GM12878 (cell line): Measurements from ENCODE around the gene DLG4. TPM values are rescaled to one million over a fixed set of nuclear protein-coding genes. Genes with fewer than 3 reads are reported as not detected.

Experiments
- ATAC-seq: fragments of 200-7000 bp; cut with Tn5 transposase; 3 replicates; pipeline ENCODE4 v1.9.1; 2020; ENCODE audit warnings: mild to moderate bottlenecking, moderate library complexity
- BruUV-seq: library from RNA; stranded (reverse); fragments of 400-500 nt; replicated peaks from 2 replicates; lab custom pipeline; 2021; lab: Mats Ljungman, UMichigan
- CTCF ChIA-PET: fragments of 300-600 bp; sonication (Branson Sonifier 250); formaldehyde crosslinking; extraction: SDS; loops from one replicate; lab custom pipeline; 2021; ENCODE audit warnings: inconsistent platforms; lab: Yijun Ruan, JAX
- POLR2A ChIA-PET: fragments of 350-600 bp; formaldehyde crosslinking; extraction: SDS; loops from one replicate; lab custom pipeline; 2021; ENCODE audit warnings: inconsistent platforms; lab: Charles Lee
- RAD21 ChIA-PET: fragments of 300-600 bp; sonication (Branson Sonifier 250); formaldehyde crosslinking; loops from one replicate; lab custom pipeline; 2023; ENCODE audit warnings: antibody characterized with exemption; ENCODE audit not compliant: unreplicated experiment; lab: Charles Lee
- SMC1A ChIA-PET: fragments of 300-600 bp; sonication (Branson Sonifier 250); formaldehyde crosslinking; loops from one replicate; lab custom pipeline; 2023; ENCODE audit not compliant: unreplicated experiment, uncharacterized antibody; lab: Charles Lee
- DNase-seq: peaks from one replicate; pipeline ENCODE4 v3.0.0-alpha.2; 2011; ENCODE audit warnings: low read depth, low spot score
- FAIRE-seq: peaks from 3 replicates; lab custom pipeline; 2011; peaks lifted over from hg19 to GRCh38; lab: Jason Lieb, UNC
- H2AFZ ChIP-seq: 2 replicates; pipeline ENCODE4 v1.6.0; 2011; ENCODE audit warnings: low read depth, low read length, control low read depth; ENCODE audit not compliant: control insufficient read depth
- H3K27ac ChIP-seq: 2 replicates; pipeline ENCODE4 v1.5.1; 2011; ENCODE audit warnings: control low read depth; ENCODE audit not compliant: control insufficient read depth, insufficient read depth
- H3K27me3 ChIP-seq, 2 experiments: replicated peaks in 1 of 2; 2 replicates each; pipeline versions ENCODE4 v1.6.0 to v1.6.1; 2011; ENCODE audit warnings: low read length in 1 of 2; ENCODE audit not compliant: control insufficient read depth in 2 of 2, insufficient read depth in 2 of 2
- H3K36me3 ChIP-seq, 2 experiments: 2 replicates each; pipeline ENCODE4 v1.5.1; 2011; ENCODE audit warnings: low read length in 1 of 2; ENCODE audit not compliant: control insufficient read depth in 2 of 2, insufficient read depth in 2 of 2
- H3K4me1 ChIP-seq: 2 replicates; pipeline ENCODE4 v1.6.1; 2011; ENCODE audit warnings: mild to moderate bottlenecking, low read length, moderate library complexity, mixed read lengths; ENCODE audit not compliant: control insufficient read depth, insufficient read depth
- H3K4me2 ChIP-seq: 2 replicates; pipeline ENCODE4 v1.6.0; 2011; ENCODE audit warnings: control low read depth; ENCODE audit not compliant: control insufficient read depth, insufficient read depth
- H3K4me3 ChIP-seq: fragments of 200-600 bp; sonication (generic); 2 replicates; pipeline ENCODE4 v1.5.1; 2016
- H3K79me2 ChIP-seq: 2 replicates; pipeline ENCODE4 v1.6.0; 2011; ENCODE audit warnings: low read length; ENCODE audit not compliant: control insufficient read depth, insufficient read depth
- H3K9ac ChIP-seq: 2 replicates; pipeline ENCODE4 v1.8.0; 2011; ENCODE audit warnings: low read length, control low read depth, mixed read lengths; ENCODE audit not compliant: control insufficient read depth, insufficient read depth
- H3K9me3 ChIP-seq: replicated peaks from 3 replicates; pipeline ENCODE4 v1.5.1; 2011; ENCODE audit warnings: mild to moderate bottlenecking, low read length; ENCODE audit not compliant: control insufficient read depth, insufficient read depth
- H4K20me1 ChIP-seq: 2 replicates; pipeline ENCODE4 v1.6.0; 2011; ENCODE audit not compliant: control insufficient read depth, insufficient read depth
- BRCA1 ChIP-seq: IDR thresholded peaks from 2 replicates; pipeline ENCODE4 v1.6.1; 2011; ENCODE audit warnings: low read depth, low read length, improper control_type of control experiment
- HDAC2 ChIP-seq: fragments of 200-600 bp; sonication (generic); IDR thresholded peaks from 2 replicates; pipeline ENCODE4 v1.6.1; 2017
- MYB ChIP-seq: fragments of 150-350 bp; IDR thresholded peaks from 2 replicates; pipeline ENCODE4 v1.6.1; 2014; ENCODE audit warnings: mild to moderate bottlenecking, low read depth, low read length, borderline replicate concordance
- NFIC ChIP-seq: IDR thresholded peaks from 2 replicates; pipeline ENCODE4 v1.6.1; 2012; ENCODE audit warnings: low read depth, mild to moderate bottlenecking, inconsistent platforms, low read length, moderate library complexity
- POLR2AphosphoS2 ChIP-seq: IDR thresholded peaks from 2 replicates; pipeline ENCODE4 v1.6.1; 2011; ENCODE audit warnings: low read depth, mild to moderate bottlenecking, low read length, improper control_type of control experiment, moderate library complexity
- POU2F2 ChIP-seq: IDR thresholded peaks from 3 replicates; pipeline ENCODE4 v1.6.1; 2011; ENCODE audit warnings: low read depth, mild to moderate bottlenecking, low read length, borderline replicate concordance
- SMC3 ChIP-seq: IDR thresholded peaks from 2 replicates; pipeline ENCODE4 v1.6.1; 2011; ENCODE audit warnings: low read length, improper control_type of control experiment, borderline replicate concordance
- SREBF1 ChIP-seq: IDR thresholded peaks from 2 replicates; pipeline ENCODE4 v1.6.1; 2012; ENCODE audit warnings: mild to moderate bottlenecking, low read length
- TCF12 ChIP-seq: IDR thresholded peaks from 2 replicates; pipeline ENCODE4 v1.6.1; 2011; ENCODE audit warnings: low read depth, mild to moderate bottlenecking, low read length
- TCF3 ChIP-seq: IDR thresholded peaks from 2 replicates; pipeline ENCODE4 v1.6.1; 2012; ENCODE audit warnings: low read depth, mild to moderate bottlenecking, low read length, borderline replicate concordance; ENCODE audit not compliant: insufficient read depth
- TCF7 ChIP-seq: IDR thresholded peaks from 2 replicates; pipeline ENCODE4 v1.6.1; 2014; ENCODE audit warnings: antibody characterized with exemption, borderline replicate concordance
- YBX1 ChIP-seq: fragments of 450-650 bp; IDR thresholded peaks from 2 replicates; pipeline ENCODE4 v1.6.1; 2016; ENCODE audit warnings: antibody characterized with exemption
- ZNF207 ChIP-seq: fragments of 450-650 bp; IDR thresholded peaks from 2 replicates; pipeline ENCODE4 v1.6.1; 2014; ENCODE audit warnings: antibody characterized with exemption, mild to moderate bottlenecking, borderline replicate concordance
- WGBS: methylation state at CpG from one replicate; pipeline ENCODE4 v1.1.6; 2016; ENCODE audit warnings: low lambda C conversion rate; ENCODE audit not compliant: insufficient replicate concordance, insufficient coverage; ENCODE audit errors: missing lambda C conversion rate; 5-methylcytosine and 5-hydroxymethylcytosine counted together
- in situ Hi-C: fragments of 300-500 bp; cut with MboI; formaldehyde crosslinking; loops from 9 replicates; pipeline ENCODE4 v1.14.3; 2018; ENCODE audit warnings: mixed read lengths
- intact Hi-C: fragments of 100-400 bp; cut with micrococcal nuclease; formaldehyde crosslinking; loops from one replicate; pipeline ENCODE4 v1.14.2; 2022; ENCODE audit not compliant: unreplicated experiment
- polyA plus RNA-seq, 11 experiments: library from polyadenylated mRNA; depleted of rRNA in 4 of 11; unstranded in 6 of 11; stranded (reverse) in 5 of 11; fragments of >200 nt; fragmentation: Nextera tagmentation in 4 of 11; fragmentation: Illumina TruSeq in 1 of 11; extraction: Ambion mirVana in 4 of 11; extraction: Trizol in 1 of 11; gene quantifications; 1 replicate in 1 of 11; 2 replicates in 10 of 11; pipeline versions ENCODE4 v1.2.1 to v1.2.3, GENCODE V29; 2011 to 2016; ENCODE audit warnings: inconsistent platforms in 2 of 11, missing spikeins in 2 of 11, low read depth in 1 of 11
- total RNA-seq, 4 experiments: library from RNA; depleted of rRNA in 3 of 4; stranded (reverse); fragments of >200 nt in 3 of 4; fragmentation: Illumina TruSeq in 1 of 4; extraction: Trizol in 1 of 4; gene quantifications; 2 replicates each; pipeline versions ENCODE4 v1.2.1 to v1.2.3, GENCODE V29; 2013 to 2021
- TF ChIP-seq, protein P1 (sequence below): fragments of 450-650 bp; IDR thresholded peaks from 2 replicates; pipeline ENCODE4 v1.6.1; 2018; ENCODE audit warnings: mild to moderate bottlenecking, low read depth, moderate library complexity; ENCODE audit not compliant: partially characterized antibody
- TF ChIP-seq, protein P2 (sequence below): fragments of 450-650 bp; conservative IDR thresholded peaks from 2 replicates; pipeline ENCODE4 v1.6.1; 2017; ENCODE audit warnings: mild to moderate bottlenecking, moderate library complexity
- TF ChIP-seq, protein P3 (sequence below): fragments of 450-650 bp; formaldehyde crosslinking; IDR thresholded peaks from 2 replicates; pipeline ENCODE4 v1.4.0; 2020; ENCODE audit warnings: mild to moderate bottlenecking, moderate library complexity

Gene DLG4
- total and polyA plus RNA-seq, 10 of the 15 experiments (the other 5 are each of a cell fraction or from before 2014, with no cell fraction given), result 0.07 to 4.1 (median 1.3) TPM

DNA sequence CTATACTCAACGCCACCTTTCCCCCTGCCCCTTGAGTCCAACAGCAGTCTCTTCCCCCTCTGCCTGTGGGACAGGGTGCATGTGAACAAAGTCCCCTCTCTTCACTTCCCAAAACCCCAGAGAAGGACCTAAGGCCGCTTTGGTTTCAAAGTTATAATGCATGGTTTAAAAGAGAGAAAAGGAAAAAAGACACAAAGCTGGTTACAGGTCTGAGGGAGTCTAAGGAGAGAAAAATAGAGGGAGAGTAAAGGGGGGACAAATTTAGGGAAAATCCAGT is 23.8 kb upstream of the DLG4 start:
- intact Hi-C loops, result loop anchor here (5.0 kb wide), 1 partner anchor 64 kb away; the partner anchor contains the start of gene EIF5A
- no peak for FAIRE-seq
- TF ChIP-seq, protein P1, sequence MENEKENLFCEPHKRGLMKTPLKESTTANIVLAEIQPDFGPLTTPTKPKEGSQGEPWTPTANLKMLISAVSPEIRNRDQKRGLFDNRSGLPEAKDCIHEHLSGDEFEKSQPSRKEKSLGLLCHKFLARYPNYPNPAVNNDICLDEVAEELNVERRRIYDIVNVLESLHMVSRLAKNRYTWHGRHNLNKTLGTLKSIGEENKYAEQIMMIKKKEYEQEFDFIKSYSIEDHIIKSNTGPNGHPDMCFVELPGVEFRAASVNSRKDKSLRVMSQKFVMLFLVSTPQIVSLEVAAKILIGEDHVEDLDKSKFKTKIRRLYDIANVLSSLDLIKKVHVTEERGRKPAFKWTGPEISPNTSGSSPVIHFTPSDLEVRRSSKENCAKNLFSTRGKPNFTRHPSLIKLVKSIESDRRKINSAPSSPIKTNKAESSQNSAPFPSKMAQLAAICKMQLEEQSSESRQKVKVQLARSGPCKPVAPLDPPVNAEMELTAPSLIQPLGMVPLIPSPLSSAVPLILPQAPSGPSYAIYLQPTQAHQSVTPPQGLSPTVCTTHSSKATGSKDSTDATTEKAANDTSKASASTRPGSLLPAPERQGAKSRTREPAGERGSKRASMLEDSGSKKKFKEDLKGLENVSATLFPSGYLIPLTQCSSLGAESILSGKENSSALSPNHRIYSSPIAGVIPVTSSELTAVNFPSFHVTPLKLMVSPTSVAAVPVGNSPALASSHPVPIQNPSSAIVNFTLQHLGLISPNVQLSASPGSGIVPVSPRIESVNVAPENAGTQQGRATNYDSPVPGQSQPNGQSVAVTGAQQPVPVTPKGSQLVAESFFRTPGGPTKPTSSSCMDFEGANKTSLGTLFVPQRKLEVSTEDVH, result no peak
- TF ChIP-seq, protein P2, sequence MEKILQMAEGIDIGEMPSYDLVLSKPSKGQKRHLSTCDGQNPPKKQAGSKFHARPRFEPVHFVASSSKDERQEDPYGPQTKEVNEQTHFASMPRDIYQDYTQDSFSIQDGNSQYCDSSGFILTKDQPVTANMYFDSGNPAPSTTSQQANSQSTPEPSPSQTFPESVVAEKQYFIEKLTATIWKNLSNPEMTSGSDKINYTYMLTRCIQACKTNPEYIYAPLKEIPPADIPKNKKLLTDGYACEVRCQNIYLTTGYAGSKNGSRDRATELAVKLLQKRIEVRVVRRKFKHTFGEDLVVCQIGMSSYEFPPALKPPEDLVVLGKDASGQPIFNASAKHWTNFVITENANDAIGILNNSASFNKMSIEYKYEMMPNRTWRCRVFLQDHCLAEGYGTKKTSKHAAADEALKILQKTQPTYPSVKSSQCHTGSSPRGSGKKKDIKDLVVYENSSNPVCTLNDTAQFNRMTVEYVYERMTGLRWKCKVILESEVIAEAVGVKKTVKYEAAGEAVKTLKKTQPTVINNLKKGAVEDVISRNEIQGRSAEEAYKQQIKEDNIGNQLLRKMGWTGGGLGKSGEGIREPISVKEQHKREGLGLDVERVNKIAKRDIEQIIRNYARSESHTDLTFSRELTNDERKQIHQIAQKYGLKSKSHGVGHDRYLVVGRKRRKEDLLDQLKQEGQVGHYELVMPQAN, result no peak
- TF ChIP-seq ZNF207, result no peak
- no peak for TF ChIP-seq POU2F2
- no peak for TF ChIP-seq TCF12
- no peak for TF ChIP-seq TCF3
- TF ChIP-seq, protein P3, sequence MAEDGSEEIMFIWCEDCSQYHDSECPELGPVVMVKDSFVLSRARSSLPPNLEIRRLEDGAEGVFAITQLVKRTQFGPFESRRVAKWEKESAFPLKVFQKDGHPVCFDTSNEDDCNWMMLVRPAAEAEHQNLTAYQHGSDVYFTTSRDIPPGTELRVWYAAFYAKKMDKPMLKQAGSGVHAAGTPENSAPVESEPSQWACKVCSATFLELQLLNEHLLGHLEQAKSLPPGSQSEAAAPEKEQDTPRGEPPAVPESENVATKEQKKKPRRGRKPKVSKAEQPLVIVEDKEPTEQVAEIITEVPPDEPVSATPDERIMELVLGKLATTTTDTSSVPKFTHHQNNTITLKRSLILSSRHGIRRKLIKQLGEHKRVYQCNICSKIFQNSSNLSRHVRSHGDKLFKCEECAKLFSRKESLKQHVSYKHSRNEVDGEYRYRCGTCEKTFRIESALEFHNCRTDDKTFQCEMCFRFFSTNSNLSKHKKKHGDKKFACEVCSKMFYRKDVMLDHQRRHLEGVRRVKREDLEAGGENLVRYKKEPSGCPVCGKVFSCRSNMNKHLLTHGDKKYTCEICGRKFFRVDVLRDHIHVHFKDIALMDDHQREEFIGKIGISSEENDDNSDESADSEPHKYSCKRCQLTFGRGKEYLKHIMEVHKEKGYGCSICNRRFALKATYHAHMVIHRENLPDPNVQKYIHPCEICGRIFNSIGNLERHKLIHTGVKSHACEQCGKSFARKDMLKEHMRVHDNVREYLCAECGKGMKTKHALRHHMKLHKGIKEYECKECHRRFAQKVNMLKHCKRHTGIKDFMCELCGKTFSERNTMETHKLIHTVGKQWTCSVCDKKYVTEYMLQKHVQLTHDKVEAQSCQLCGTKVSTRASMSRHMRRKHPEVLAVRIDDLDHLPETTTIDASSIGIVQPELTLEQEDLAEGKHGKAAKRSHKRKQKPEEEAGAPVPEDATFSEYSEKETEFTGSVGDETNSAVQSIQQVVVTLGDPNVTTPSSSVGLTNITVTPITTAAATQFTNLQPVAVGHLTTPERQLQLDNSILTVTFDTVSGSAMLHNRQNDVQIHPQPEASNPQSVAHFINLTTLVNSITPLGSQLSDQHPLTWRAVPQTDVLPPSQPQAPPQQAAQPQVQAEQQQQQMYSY (CRISPR knock-in tag), result no peak
- TF ChIP-seq NFIC, result no peak
- no peak for TF ChIP-seq SMC3
- TF ChIP-seq BRCA1, result no peak
- no peak for TF ChIP-seq TCF7
- TF ChIP-seq SREBF1, result no peak
- TF ChIP-seq HDAC2, result no peak
- no peak for TF ChIP-seq MYB
- no peak for TF ChIP-seq YBX1
- TF ChIP-seq POLR2AphosphoS2, result no peak

More for the DNA sequence above, 23.8 kb upstream of the DLG4 start:
- Histone ChIP-seq H3K9me3 (no peaks in the 10 kb centered on the region), H3K4me3 (peak overlapping the region; percentile 83; the same call in 1 of the 2 replicates), H2AFZ (no peak overlapping the region; the same call in 1 of the 2 replicates), H3K36me3 (peaks cover 10 to 19% of the 10 kb centered on the region in 2 experiments; a peak in 3 of 4 replicates), H3K79me2 (peaks cover 43% of the 10 kb centered on the region), H3K4me2 (peak overlapping the region; percentile 88), H3K27me3 (no peaks in the 10 kb centered on the region), H4K20me1 (no peaks in the 10 kb centered on the region), H3K4me1 (peaks cover 16% of the 10 kb centered on the region), H3K9ac (peak overlapping the region; percentile 32; the same call in 1 of the 2 replicates), H3K27ac (no peak overlapping the region)
- CTCF ChIA-PET, result interaction anchor here (6.0 kb wide), 1 partner anchor 23 kb away, joined by 70 read pairs; the partner anchor contains the start of genes ACADVL and DLG4
- in situ Hi-C loops, result no loop called here
- RAD21 ChIA-PET, result interaction anchor here (1.3 to 6.3 kb wide), 2 partner anchors 23 to 29 kb away, joined by 3 to 51 read pairs; partner anchors contain the start of genes ACADVL and DLG4
- WGBS, result 75% methylated on average over 2 of the region's 2 CpGs
- POLR2A ChIA-PET, result interaction anchor here (3.9 kb wide), 1 partner anchor 23 kb away, joined by 43 read pairs; the partner anchor contains the start of genes ACADVL and DLG4
- SMC1A ChIA-PET, result interaction anchor here (1.5 to 4.3 kb wide), 3 partner anchors 7 to 23 kb away, joined by 4 to 34 read pairs (median 26); partner anchors contain the start of genes ACADVL, CTDNEP1, DLG4 and DVL2
- no TSS peak for BruUV-seq
- ATAC-seq, result no peak
- DNase-seq, result no peak
